KMS-11 (cell line): Measurements from ENCODE around the gene CRACDL.

Experiments
- H2AFZ ChIP-seq: fragments of 200-600 bp; sonication (generic); 2 replicates; pipeline ENCODE4 v1.6.1; 2016; ENCODE audit warnings: antibody characterized with exemption, mixed run types, low read depth
- H3K27ac ChIP-seq: fragments of 200-600 bp; sonication (generic); 2 replicates; pipeline ENCODE4 v1.6.1; 2016; ENCODE audit warnings: mild to moderate bottlenecking, mixed run types
- H3K27me3 ChIP-seq: fragments of 200-600 bp; sonication (generic); 2 replicates; pipeline ENCODE4 v1.6.1; 2017; ENCODE audit warnings: mild to moderate bottlenecking, low read depth, mixed run types, moderate library complexity; ENCODE audit not compliant: insufficient read depth
- H3K36me3 ChIP-seq: fragments of 200-600 bp; sonication (generic); 2 replicates; pipeline ENCODE4 v1.6.1; 2017; ENCODE audit warnings: mild to moderate bottlenecking, mixed run types; ENCODE audit not compliant: insufficient read depth
- H3K4me1 ChIP-seq: fragments of 200-600 bp; sonication (generic); 2 replicates; pipeline ENCODE4 v1.6.1; 2016; ENCODE audit warnings: mild to moderate bottlenecking, low read depth, mixed run types; ENCODE audit not compliant: poor library complexity, severe bottlenecking
- H3K4me2 ChIP-seq: fragments of 200-600 bp; sonication (generic); 2 replicates; pipeline ENCODE4 v1.7.0; 2016; ENCODE audit warnings: mild to moderate bottlenecking, mixed run types
- H3K4me3 ChIP-seq: fragments of 200-600 bp; sonication (generic); IDR thresholded peaks from 2 replicates; pipeline ENCODE4 v1.6.1; 2017; ENCODE audit warnings: low read depth, low read length, mixed read lengths; ENCODE audit not compliant: insufficient read depth
- H3K79me2 ChIP-seq: fragments of 200-600 bp; sonication (generic); 2 replicates; pipeline ENCODE4 v1.6.1; 2016; ENCODE audit warnings: low read depth, mixed run types; ENCODE audit not compliant: insufficient read depth
- H3K9ac ChIP-seq: fragments of 200-600 bp; sonication (generic); 2 replicates; pipeline ENCODE4 v1.6.1; 2016; ENCODE audit warnings: mild to moderate bottlenecking, mixed run types
- H4K20me1 ChIP-seq: fragments of 200-600 bp; sonication (generic); 2 replicates; pipeline ENCODE4 v1.6.1; 2016; ENCODE audit warnings: mild to moderate bottlenecking, mixed run types; ENCODE audit not compliant: insufficient read depth
- TF ChIP-seq, protein P1 (sequence below): fragments of 200-600 bp; sonication (generic); conservative IDR thresholded peaks from 2 replicates; pipeline ENCODE4 v1.6.1; 2017; ENCODE audit warnings: low read depth, mild to moderate bottlenecking, antibody characterized with exemption, low read length, moderate library complexity, mixed read lengths

The CRACDL gene

DNA sequence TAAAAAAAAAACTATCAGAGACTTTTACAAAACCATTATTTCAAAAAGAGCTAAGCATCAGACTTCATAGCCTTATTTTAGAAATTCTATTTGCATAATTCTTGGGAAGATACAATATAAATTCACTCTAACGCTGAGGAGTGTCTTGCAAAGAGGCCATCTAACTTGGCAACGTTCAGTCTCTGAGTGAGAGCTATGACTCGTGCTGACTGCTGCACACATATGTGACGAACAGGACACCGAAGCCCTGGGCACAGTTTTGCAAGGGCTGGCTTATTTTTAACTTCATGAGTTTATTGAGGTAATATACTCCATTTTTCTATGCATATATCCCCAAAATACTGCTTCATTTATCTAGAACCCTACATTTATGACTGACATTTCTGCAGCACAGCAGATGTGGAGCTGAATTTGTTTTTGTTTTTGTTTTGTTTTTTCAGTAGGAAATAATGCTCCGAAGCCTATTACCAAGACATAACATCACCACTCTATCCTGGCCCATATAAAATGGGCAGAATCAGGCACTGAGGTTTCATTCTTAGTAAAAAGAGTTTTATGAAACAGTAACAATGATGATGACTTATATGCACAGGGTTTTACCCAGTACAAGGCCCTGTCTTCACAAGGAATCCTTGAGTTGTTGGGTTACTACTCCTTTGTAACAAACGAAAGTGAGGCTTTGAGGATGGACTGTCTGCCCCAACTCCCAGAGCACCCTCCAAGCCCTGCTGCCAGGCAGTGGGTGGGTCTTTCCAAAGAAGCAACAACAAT, 68.3 kb downstream of the CRACDL start:
- no peak overlapping the region for H3K4me2 ChIP-seq
- no peak overlapping the region for H3K9ac ChIP-seq
- TF ChIP-seq, protein P1, sequence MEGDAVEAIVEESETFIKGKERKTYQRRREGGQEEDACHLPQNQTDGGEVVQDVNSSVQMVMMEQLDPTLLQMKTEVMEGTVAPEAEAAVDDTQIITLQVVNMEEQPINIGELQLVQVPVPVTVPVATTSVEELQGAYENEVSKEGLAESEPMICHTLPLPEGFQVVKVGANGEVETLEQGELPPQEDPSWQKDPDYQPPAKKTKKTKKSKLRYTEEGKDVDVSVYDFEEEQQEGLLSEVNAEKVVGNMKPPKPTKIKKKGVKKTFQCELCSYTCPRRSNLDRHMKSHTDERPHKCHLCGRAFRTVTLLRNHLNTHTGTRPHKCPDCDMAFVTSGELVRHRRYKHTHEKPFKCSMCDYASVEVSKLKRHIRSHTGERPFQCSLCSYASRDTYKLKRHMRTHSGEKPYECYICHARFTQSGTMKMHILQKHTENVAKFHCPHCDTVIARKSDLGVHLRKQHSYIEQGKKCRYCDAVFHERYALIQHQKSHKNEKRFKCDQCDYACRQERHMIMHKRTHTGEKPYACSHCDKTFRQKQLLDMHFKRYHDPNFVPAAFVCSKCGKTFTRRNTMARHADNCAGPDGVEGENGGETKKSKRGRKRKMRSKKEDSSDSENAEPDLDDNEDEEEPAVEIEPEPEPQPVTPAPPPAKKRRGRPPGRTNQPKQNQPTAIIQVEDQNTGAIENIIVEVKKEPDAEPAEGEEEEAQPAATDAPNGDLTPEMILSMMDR, result no peak
- H3K79me2 ChIP-seq, result no peaks in the 10 kb centered on the region
- no peak overlapping the region for H2AFZ ChIP-seq
- H4K20me1 ChIP-seq, result no peaks in the 10 kb centered on the region
- no peaks in the 10 kb centered on the region for H3K36me3 ChIP-seq
- H3K27ac ChIP-seq, result no peak overlapping the region
- peaks cover 24% of the 10 kb centered on the region for H3K4me1 ChIP-seq
- no peaks in the 10 kb centered on the region for H3K27me3 ChIP-seq
- H3K4me3 ChIP-seq, result no peak overlapping the region

DNA sequence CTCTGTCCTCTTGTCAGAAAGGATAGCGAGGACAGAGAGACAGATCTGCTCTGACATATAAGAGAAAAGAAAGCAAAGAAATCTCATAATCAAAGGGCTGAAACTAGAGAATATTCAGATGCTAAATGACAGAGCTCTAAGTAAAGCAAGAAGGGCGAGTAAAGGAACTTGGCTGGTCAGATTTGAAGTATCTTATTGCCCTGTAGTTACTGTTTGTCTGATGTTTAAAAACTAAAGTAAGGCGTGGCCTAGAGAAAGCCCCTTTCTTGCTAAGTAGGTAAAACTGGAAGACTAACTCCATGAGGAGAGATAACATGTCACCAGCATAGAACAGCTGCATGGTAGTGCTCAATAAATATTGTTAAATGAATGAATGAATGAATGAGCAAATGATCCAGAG, 70.0 kb downstream of the CRACDL start:
- Histone ChIP-seq H3K36me3 (no peaks in the 10 kb centered on the region), H3K4me3 (no peak overlapping the region), H4K20me1 (no peaks in the 10 kb centered on the region), H3K27ac (no peak overlapping the region), H3K27me3 (no peaks in the 10 kb centered on the region), H3K9ac (no peak overlapping the region), H2AFZ (no peak overlapping the region), H3K4me1 (peaks cover 23% of the 10 kb centered on the region), H3K79me2 (no peaks in the 10 kb centered on the region), H3K4me2 (no peak overlapping the region)
- TF ChIP-seq, protein P1, result no peak

DNA sequence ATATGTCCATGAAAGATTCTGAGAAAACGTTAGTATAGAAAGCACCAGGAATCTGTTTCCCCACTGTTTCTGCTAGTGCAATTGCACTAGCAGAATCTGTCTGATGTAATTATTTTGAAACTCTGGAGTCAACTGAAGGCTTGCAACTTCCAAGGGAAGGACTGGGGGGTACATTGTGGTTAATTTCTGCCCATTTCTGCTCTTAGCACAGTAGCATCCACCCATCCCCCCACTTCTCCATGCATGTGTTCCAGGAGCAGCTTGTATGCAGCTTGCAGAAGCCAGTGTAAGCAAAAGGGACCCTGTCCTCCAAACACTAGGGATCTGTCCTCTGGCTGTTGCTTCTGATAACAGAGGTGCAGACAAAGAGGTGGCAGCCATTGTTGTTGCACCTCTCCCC, 74.4 kb downstream of the CRACDL start:
- no peaks in the 10 kb centered on the region for H3K4me1 ChIP-seq
- TF ChIP-seq, protein P1, result no peak
- H3K27me3 ChIP-seq, result no peaks in the 10 kb centered on the region
- no peak overlapping the region for H3K27ac ChIP-seq
- no peak overlapping the region for H3K4me2 ChIP-seq
- H3K4me3 ChIP-seq, result no peak overlapping the region
- H3K36me3 ChIP-seq, result no peaks in the 10 kb centered on the region
- no peak overlapping the region for H2AFZ ChIP-seq
- no peaks in the 10 kb centered on the region for H4K20me1 ChIP-seq
- no peaks in the 10 kb centered on the region for H3K79me2 ChIP-seq
- H3K9ac ChIP-seq, result no peak overlapping the region

DNA sequence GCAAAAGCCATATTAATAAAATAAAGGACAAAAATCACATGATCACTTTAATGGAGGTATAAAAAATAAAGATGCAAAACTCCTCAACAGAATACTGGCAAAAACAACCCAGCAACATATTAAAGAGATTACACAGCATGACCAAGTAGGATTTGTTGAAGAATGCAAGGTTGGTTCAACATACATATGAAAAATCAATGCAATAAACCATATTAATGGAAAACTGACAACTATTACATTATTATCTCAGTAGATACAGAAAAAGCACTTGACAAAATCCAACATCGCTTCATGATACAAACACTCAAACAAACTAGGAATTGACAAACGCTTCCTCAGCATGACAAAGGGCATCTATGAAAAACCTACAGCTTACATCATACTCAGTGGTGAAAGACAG, 76.7 kb downstream of the CRACDL start:
- H3K4me1 ChIP-seq, result no peaks in the 10 kb centered on the region
- H3K27ac ChIP-seq, result no peak overlapping the region

More for the DNA sequence above, 76.7 kb downstream of the CRACDL start:
- TF ChIP-seq, protein P1, result no peak
- no peaks in the 10 kb centered on the region for H3K36me3 ChIP-seq
- H3K4me3 ChIP-seq, result no peak overlapping the region
- no peaks in the 10 kb centered on the region for H4K20me1 ChIP-seq
- no peak overlapping the region for H3K9ac ChIP-seq
- H3K79me2 ChIP-seq, result no peaks in the 10 kb centered on the region
- no peak overlapping the region for H3K4me2 ChIP-seq
- no peak overlapping the region for H2AFZ ChIP-seq
- H3K27me3 ChIP-seq, result no peaks in the 10 kb centered on the region
